Fibroblast of lung (primary cell): ENCODE data around the gene TEX2. TPM values are rescaled to one million over a fixed set of nuclear protein-coding genes. Genes with fewer than 3 reads are reported as not detected.

Source experiments
- DNase-seq, 2 donors: peaks; one replicate each; pipeline versions ENCODE4 v3.0.0 to v3.0.0-alpha.2; 2010; ENCODE audit warnings: low read depth in 2 of 2
- H2AFZ ChIP-seq: 2 replicates; pipeline ENCODE4 v1.5.1; 2012; ENCODE audit warnings: low read length, control low read depth, inconsistent platforms
- H3K27ac ChIP-seq: 2 replicates; pipeline ENCODE4 v1.5.1; 2011; ENCODE audit warnings: low read length, control low read depth; ENCODE audit not compliant: insufficient read depth
- H3K27me3 ChIP-seq: 2 replicates; pipeline ENCODE4 v1.5.1; 2011; ENCODE audit warnings: mild to moderate bottlenecking, low read length; ENCODE audit not compliant: control insufficient read depth, insufficient read depth
- H3K36me3 ChIP-seq: 2 replicates; pipeline ENCODE4 v1.5.1; 2011; ENCODE audit warnings: low read length; ENCODE audit not compliant: control insufficient read depth, insufficient read depth
- H3K4me1 ChIP-seq: 2 replicates; pipeline ENCODE4 v1.5.1; 2011; ENCODE audit warnings: low read length; ENCODE audit not compliant: control insufficient read depth, insufficient read depth; ENCODE audit errors: extremely low read depth
- H3K4me2 ChIP-seq: 2 replicates; pipeline ENCODE4 v1.5.1; 2011; ENCODE audit warnings: low read length, control low read depth; ENCODE audit not compliant: insufficient read depth; ENCODE audit errors: extremely low read depth
- H3K4me3 ChIP-seq, 4 experiments: fragments of 200-600 bp in 1 of 4; sonication (generic) in 1 of 4; replicated peaks in 1 of 4; 2 replicates each; pipeline ENCODE4 v1.5.1; 2011 to 2016; ENCODE audit warnings: low read length in 4 of 4, low read depth in 3 of 4, mild to moderate bottlenecking in 3 of 4, control low read depth in 2 of 4, inconsistent platforms in 1 of 4, mixed read lengths in 1 of 4; ENCODE audit not compliant: insufficient read depth in 1 of 4; ENCODE audit errors: control extremely low read depth in 1 of 4
- H3K79me2 ChIP-seq: 2 replicates; pipeline ENCODE4 v1.5.1; 2012; ENCODE audit warnings: mild to moderate bottlenecking, low read length, inconsistent platforms; ENCODE audit not compliant: control insufficient read depth, insufficient read depth
- H3K9ac ChIP-seq: 2 replicates; pipeline ENCODE4 v1.5.1; 2011; ENCODE audit warnings: mild to moderate bottlenecking, low read length, control low read depth; ENCODE audit not compliant: insufficient read depth
- H3K9me3 ChIP-seq: 2 replicates; pipeline ENCODE4 v1.5.1; 2012; ENCODE audit warnings: low read depth, low read length; ENCODE audit not compliant: control insufficient read depth, insufficient read depth
- H4K20me1 ChIP-seq: 2 replicates; pipeline ENCODE4 v1.5.1; 2011; ENCODE audit warnings: low read length; ENCODE audit not compliant: control insufficient read depth, insufficient read depth; ENCODE audit errors: extremely low read depth
- CTCF ChIP-seq, 2 donors: IDR thresholded peaks in 1 of 2; conservative IDR thresholded peaks in 1 of 2; 1 replicate in 1 of 2; 2 replicates in 1 of 2; pipeline ENCODE4 v1.5.1; 2011 to 2012; ENCODE audit warnings: low read length in 2 of 2, control low read depth in 1 of 2, inconsistent platforms in 1 of 2, low read depth in 1 of 2, mild to moderate bottlenecking in 1 of 2
- EZH2 ChIP-seq: IDR thresholded peaks from 2 replicates; pipeline ENCODE4 v1.5.1; 2012; ENCODE audit warnings: low read length, control low read depth, mild to moderate bottlenecking; ENCODE audit errors: missing control alignments
- polyA plus RNA-seq, 2 donors: library from polyadenylated mRNA; depleted of rRNA in 1 of 2; stranded (reverse) in 1 of 2; unstranded in 1 of 2; fragments of >200 nt; gene quantifications; 2 replicates each; pipeline ENCODE4 v1.2.1, GENCODE V29; 2011 to 2012; ENCODE audit warnings: missing spikeins in 1 of 2
- total RNA-seq: library from RNA; depleted of rRNA; stranded (reverse); fragments of >200 nt; gene quantifications from 2 replicates; pipeline ENCODE4 v1.2.1, GENCODE V29; 2014

The TEX2 gene
- total and polyA plus RNA-seq, 2 donors (not counting 1 experiment from before 2014, with no cell fraction given): 18.6 to 33.4 TPM

GRCh38 chr17:64193561-64193960, 69.5 kb downstream of the TEX2 start:
- TF ChIP-seq EZH2 (no peak), CTCF (conservative IDR thresholded peaks at IDR 0.05 in 1 of 2, IDR thresholded peaks at IDR 0.05 in 1 of 2; ENCODE audit: low read depth in 1 of 2, low read length in 2 of 2) (no peak)
- H3K9ac ChIP-seq: no peak overlapping the region
- H3K4me3 ChIP-seq: no peak overlapping the region

GRCh38 chr17:64192589-64192988, 70.5 kb downstream of the TEX2 start:
- TF ChIP-seq EZH2 (no peak), CTCF (conservative IDR thresholded peaks at IDR 0.05 in 1 of 2, IDR thresholded peaks at IDR 0.05 in 1 of 2; ENCODE audit: low read depth in 1 of 2, low read length in 2 of 2) (no peak)
- no peak overlapping the region for H3K27ac ChIP-seq
- no peaks in the 10 kb centered on the region for H3K9me3 ChIP-seq
- H3K4me3 ChIP-seq: no peak overlapping the region
- H3K4me2 ChIP-seq: no peak overlapping the region
- H4K20me1 ChIP-seq: no peaks in the 10 kb centered on the region
- DNase-seq: no peak
- peaks cover 2% of the 10 kb centered on the region for H3K4me1 ChIP-seq
- no peak overlapping the region for H2AFZ ChIP-seq
- no peaks in the 10 kb centered on the region for H3K79me2 ChIP-seq
- peaks cover 3% of the 10 kb centered on the region for H3K36me3 ChIP-seq
- no peak overlapping the region for H3K9ac ChIP-seq
- H3K27me3 ChIP-seq: no peaks in the 10 kb centered on the region

More at GRCh38 chr17:64193561-64193960, 69.5 kb downstream of the TEX2 start:
- Histone ChIP-seq H3K4me2 (no peak overlapping the region), H4K20me1 (no peaks in the 10 kb centered on the region), H3K4me1 (peaks cover 2% of the 10 kb centered on the region), H3K79me2 (no peaks in the 10 kb centered on the region), H2AFZ (no peak overlapping the region), H3K9me3 (no peaks in the 10 kb centered on the region), H3K27me3 (no peaks in the 10 kb centered on the region), H3K27ac (no peak overlapping the region), H3K36me3 (peaks cover 3% of the 10 kb centered on the region)
- no peak for DNase-seq

- H2AFZ ChIP-seq: no peak overlapping the region
- TF ChIP-seq CTCF (conservative IDR thresholded peaks at IDR 0.05 in 1 of 2, IDR thresholded peaks at IDR 0.05 in 1 of 2; ENCODE audit: low read depth in 1 of 2, low read length in 2 of 2) (no peak), EZH2 (no peak)
- no peaks in the 10 kb centered on the region for H3K4me1 ChIP-seq
- no peak for DNase-seq
- no peaks in the 10 kb centered on the region for H3K27me3 ChIP-seq
- no peaks in the 10 kb centered on the region for H3K9me3 ChIP-seq
- no peak overlapping the region for H3K27ac ChIP-seq
- H3K9ac ChIP-seq: no peak overlapping the region
- no peaks in the 10 kb centered on the region for H3K79me2 ChIP-seq
- no peak overlapping the region for H3K4me2 ChIP-seq
- H4K20me1 ChIP-seq: no peaks in the 10 kb centered on the region
- H3K4me3 ChIP-seq: no peak overlapping the region
- peaks cover 3% of the 10 kb centered on the region for H3K36me3 ChIP-seq
Observed at GRCh38 chr17:64190472-64190871, 72.6 kb downstream of the TEX2 start.
